Measurements from ENCODE around the gene FSD2.
"Not testable (repeated sequence)": the region's sequence is repeated elsewhere in the genome, so short reads cannot be mapped to it uniquely, and the experiment has no call there.

Gene FSD2

DNA sequence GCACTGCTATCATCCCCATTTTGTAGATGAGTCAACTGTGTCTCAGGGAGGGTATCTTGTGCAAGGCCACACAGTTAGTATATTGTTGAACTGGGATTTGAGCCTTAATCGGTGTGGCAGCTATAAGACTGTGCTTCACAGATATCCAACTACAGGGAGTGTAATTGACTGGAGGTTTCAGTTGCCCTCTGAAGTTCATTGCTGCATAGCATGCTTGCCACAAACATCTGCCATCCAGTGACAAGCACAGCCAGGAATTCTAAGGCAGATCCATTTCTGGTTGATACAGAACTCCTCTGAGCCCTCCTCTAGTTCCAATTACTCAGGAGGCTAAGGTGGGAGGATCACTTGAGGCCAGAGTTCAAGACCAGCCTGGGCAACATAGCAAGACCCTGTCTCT, 16.4 kb downstream of the FSD2 start:
- no peak for DNase-seq

DNA sequence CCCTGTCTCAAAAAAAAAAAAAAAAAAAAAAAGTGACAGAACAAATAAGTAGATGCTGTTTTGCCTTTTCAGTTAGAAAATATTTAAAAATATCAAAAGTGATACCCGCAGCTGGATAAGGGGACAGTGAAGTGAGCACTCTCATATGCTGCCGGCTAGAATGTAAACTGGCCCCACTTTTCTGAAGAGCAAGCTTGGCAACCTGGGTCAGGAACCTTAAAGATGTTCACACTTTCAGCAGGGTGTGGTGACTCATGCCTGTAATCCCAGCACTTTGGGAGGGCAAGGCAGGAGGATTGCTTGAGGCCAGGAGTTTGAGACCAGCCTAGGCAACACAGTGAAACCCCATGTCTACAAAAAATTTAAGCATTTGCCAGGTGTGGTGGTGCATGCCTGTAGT, 17.4 kb downstream of the FSD2 start:
- DNase-seq: no peak

GRCh38 chr15:82781349-82781748, 24.5 kb downstream of the FSD2 start:
- no peak for DNase-seq

DNA sequence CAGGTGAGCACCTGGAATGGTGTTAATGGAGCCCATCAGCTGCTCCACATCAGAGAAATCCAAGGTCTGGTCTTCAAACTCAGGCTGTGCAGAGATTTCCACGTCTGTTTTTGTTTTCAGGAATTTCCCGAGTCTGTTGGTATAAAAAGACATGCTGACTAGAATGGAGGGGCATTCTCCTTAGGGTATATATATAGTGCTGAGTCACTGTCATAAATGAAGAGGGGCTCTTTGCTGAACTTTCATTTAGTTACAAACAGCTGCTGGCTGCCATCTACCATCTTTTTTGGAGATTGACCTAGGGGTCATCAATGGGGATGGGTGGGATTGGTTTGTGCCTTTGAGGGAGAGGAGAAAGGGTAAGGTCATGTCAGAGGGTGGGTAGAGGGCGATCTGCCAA, 27.1 kb downstream of the FSD2 start:
- no peak for DNase-seq

- peak; percentile 5 to 31 for DNase-seq
Measured at GRCh38 chr15:82774496-82774895, 31.4 kb downstream of the FSD2 start.

GRCh38 chr15:82771789-82772607, 33.9 kb downstream of the FSD2 start:
- DNase-seq: no peak

GRCh38 chr15:82768414-82769054, 37.3 kb downstream of the FSD2 start:
- DNase-seq: no peak

GRCh38 chr15:82767163-82767829, 38.6 kb downstream of the FSD2 start:
- DNase-seq: no peak

GRCh38 chr15:82766201-82766600, 39.7 kb downstream of the FSD2 start:
- DNase-seq: not testable (repeated sequence)

DNA sequence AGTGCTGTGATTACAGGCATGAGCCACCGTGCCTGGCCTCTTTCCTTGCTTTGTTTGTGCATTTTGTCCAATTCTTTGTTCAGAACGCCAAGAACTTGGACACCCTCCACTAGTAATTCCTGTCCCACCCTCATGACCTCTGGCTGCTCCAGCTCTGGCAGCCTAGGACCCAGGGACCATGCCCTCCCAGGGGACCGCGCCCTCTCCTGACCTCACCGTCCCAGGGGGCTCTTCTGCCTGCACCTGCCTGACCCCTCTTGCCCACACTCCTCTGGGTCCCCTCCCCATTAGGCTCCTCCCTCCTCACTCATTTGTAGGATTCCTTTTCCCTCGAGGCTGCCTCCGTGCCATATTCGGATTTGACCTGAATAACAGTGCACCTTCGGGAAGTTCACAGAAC, 41.1 kb downstream of the FSD2 start:
- DNase-seq: no peak

GRCh38 chr15:82764117-82764490, 41.8 kb downstream of the FSD2 start:
- DNase-seq: no peak

DNA sequence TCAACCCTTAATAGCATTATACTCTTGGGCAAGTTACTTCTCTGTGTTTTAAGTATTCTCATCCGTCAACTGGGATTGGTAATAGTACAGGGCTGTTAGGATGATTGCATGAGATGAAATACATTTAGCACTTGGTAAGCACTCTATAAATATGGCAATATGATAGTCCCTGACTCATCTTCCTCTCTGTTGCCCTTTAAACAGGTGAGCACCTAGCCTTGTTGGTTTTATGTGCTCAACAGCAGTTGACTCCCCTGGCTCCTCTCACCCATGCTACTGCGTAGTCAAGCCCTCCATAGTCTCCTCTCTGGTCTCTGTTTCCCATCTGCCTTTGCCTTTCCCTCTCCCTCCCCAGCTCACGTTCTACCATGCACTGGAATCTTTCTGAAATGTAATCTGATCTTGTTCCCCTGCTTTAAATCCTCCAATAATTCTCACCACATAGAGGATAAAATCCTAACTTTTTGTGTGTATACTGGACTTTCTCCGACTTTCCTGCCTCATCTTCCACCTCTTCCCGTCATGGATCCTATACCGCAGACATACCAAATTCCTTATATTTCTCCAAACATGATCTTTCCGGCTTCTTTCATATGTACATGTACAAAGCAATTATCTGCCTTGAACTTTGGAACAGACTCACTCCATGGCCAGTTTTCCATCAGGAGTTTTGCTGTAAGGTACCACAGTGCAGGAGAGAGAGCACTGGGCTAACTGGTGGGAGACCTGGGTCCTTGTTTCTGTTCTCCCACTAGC, 42.3 kb downstream of the FSD2 start:
- no peak for DNase-seq

DNA sequence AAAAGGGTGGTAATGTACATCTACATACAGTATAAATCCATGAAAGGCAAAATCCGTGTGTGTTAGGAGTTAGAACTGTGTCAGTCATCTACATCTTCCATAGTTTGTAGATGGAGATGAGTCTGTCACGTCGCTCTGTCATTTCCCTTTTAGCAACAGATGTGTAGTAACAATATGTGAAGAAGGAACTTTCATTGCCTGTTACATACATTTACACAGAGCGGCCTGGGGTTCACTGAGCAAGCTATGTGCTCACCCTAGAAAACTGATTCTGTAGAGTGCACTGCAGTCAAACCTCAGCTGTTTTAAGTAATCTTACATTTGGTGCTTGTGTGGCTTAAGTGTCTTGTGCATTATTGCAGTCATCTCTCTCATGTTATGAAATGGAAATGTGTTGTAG, 54.6 kb downstream of the FSD2 start:
- DNase-seq: peak; percentile 72 to 76

DNA sequence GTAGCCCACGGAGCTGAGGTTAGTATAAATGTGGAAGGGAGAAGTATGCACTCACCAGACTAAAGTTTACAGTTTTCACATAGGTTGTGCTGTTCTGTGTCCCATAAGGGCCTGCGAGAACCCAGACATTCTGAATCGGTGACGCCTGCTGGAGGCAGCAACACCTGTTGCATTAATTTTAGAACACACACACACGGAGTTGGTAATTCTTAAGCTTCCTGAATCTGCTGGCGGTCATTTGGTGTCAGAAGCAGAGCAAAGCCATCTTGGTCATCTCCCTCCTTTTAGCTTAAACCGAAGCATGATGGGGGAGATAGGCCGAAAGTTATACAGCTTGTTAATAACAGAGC, 55.1 kb downstream of the FSD2 start:
- no peak for DNase-seq

- DNase-seq: peak; percentile 95 to 98
Measured at GRCh38 chr15:82749951-82750830, 55.7 kb downstream of the FSD2 start.

DNA sequence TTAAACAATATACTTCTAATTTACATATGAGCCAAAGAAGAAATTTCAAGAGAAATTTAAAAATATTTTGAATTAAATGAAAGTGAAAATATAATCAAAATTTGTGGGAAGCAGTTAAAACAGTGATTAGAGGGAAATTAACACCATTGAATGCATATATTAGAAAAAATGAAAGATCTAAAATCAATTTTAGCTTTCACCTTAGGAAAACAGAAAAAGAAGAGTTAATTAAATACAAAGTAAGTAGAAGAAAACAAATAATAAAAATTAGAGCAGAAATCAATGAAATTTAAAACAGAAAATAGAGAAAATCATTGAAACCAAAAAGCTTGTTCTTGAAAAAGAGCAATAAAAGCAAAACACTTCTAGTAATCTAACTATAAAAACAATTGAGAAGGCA, 57.6 kb downstream of the FSD2 start:
- DNase-seq: no peak

DNA sequence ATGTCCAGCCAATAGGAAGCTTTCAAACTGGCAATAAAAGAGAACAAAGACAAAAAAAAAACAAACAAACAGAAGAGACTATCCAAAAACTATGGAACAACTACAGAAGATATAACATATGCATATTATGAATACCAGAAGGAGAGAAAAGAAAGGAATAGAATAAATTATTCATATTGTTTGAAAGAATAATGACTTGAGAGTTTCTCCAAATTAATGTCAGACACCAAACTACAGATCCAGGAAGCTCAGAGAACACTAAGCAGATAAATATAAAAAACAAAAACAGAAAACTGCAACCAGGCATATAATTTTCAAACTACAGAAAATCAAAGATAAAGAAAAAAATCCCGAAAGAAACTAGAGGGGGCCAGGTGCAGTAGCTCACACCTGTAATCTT, 62.1 kb downstream of the FSD2 start:
- DNase-seq: no peak

DNA sequence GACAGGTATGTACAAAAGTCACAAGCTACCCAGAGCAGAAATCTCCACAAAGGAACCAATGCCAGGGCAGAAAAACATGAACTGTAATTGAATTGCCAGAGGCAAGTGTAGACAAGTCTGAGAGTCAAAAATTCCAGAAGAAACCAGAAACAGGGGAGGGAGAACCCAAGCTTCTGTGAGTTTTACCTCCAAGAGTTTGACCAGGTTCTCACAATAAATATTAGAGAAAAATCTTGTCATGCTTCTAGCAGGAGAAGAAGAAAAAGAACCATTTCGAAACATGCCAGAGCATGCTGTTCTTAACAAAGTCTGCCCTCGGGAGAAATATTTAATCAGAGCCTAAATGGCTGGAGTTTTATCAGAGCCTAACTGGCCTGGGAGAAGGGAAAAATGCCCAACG, 63.7 kb downstream of the FSD2 start:
- DNase-seq: no peak

DNA sequence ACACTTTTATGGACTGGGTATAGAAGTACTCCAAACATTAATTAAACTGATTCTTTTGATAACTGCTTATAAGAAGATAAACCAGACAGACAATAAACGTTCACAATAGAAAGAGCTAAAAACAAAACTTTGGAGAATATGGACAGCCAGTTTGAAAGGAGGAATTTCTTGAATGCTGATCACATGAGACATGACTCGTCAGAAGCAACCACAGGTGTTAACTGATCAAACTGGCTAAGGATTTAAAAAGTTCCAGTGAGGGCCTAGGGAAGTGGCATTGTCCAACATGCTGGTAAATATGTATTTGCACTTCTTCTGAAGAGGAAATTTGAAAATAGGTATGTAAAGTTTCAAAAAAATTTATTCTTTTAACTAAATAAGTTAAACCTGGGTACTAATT, 66.8 kb downstream of the FSD2 start:
- no peak for DNase-seq

DNA sequence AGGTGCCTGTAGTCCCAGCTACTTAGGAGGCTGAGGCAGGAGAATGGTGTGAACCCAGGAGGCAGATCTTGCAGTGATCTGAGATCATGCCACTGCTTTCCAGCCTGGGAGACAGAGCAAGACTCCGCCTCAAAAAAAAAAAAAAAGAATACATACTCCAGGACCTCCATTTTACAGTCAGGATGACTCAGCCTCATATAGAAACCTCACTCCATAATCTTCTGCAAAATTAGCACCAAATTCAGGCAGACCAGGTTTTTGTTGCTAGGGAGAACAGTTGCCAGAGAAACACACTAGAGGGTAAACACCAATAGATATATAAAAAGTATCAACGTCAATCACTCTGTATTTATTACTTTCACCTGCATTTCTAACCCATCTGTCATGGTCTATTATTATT, 67.9 kb downstream of the FSD2 start:
- no peak for DNase-seq

DNA sequence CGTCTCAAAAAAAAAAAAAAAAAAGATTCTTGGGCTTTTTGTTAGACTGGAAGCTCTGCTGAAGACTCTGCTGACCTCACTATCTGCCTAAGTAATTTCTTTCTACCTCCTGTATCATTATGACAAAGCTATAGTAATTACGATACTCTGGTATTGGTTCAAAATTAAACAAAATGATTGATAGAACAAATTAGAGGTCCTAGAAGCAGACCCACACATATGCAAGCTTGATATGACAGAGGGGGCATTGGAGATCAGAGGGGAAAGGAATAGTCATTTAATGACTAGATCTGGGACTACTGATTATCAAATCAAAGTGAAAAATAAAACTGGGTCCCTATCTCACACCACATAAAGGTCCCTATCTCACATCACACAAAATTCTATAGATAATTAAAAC, 74.3 kb downstream of the FSD2 start:
- DNase-seq: no peak

DNA sequence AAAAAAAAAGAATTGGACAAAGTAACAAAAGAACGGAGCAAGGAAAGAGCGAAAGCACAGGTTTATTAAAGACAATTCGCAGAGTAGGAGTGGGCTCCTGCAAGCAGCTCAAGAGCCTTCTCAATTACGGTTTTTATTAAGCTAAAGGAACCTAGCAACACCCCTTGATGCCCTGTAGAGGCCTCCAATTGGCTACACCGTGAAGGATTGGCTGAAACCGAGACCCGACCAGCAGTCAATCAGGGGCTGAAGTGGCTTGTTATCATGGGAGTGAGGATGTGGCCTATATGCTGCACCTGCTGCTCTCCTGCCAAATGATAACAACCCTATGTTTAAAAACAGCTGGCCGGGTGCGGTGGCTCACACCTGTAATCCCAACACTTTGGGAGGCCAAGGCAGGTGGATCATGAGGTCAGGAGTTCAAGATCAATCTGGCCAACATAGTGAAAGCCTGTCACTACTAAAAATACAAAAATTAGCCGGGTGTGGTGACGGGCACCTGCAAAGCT, 75.8 kb downstream of the FSD2 start:
- no peak for DNase-seq
